Smooth muscle cell (in vitro differentiated cells): ENCODE results near the gene COMMD7. TPM values are rescaled to one million over a fixed set of nuclear protein-coding genes. Genes with fewer than 3 reads are reported as not detected.

Experiments
- DNase-seq: peaks from one replicate; lab custom pipeline; 2025; ENCODE audit not compliant: unreplicated experiment; lab: John Stamatoyannopoulos, UW
- H2AFZ ChIP-seq: fragments of 200-600 bp; sonication (generic); 2 replicates; pipeline ENCODE4 v1.6.0; 2016; ENCODE audit warnings: antibody characterized with exemption, low read depth, mild to moderate bottlenecking
- H3F3A ChIP-seq: fragments of 200-600 bp; sonication (generic); 2 replicates; pipeline ENCODE4 v1.6.0; 2017; ENCODE audit warnings: antibody characterized with exemption, low read depth
- H3K27ac ChIP-seq: fragments of 200-600 bp; sonication (generic); 2 replicates; pipeline ENCODE4 v1.5.1; 2016; ENCODE audit warnings: low read depth, mild to moderate bottlenecking
- H3K27me3 ChIP-seq: fragments of 200-600 bp; sonication (generic); 2 replicates; pipeline ENCODE4 v1.6.1; 2016; ENCODE audit warnings: low read depth, mild to moderate bottlenecking
- H3K36me3 ChIP-seq: fragments of 200-600 bp; sonication (generic); 2 replicates; pipeline ENCODE4 v1.5.1; 2016; ENCODE audit warnings: low read depth
- H3K4me1 ChIP-seq: fragments of 200-600 bp; sonication (generic); 2 replicates; pipeline ENCODE4 v1.5.1; 2016; ENCODE audit warnings: low read depth
- H3K4me2 ChIP-seq: fragments of 200-600 bp; sonication (generic); 2 replicates; pipeline ENCODE4 v1.6.0; 2016; ENCODE audit warnings: mild to moderate bottlenecking
- H3K4me3 ChIP-seq: fragments of 200-600 bp; sonication (generic); 2 replicates; pipeline ENCODE4 v1.5.1; 2016; ENCODE audit warnings: mild to moderate bottlenecking
- H3K79me2 ChIP-seq: fragments of 200-600 bp; sonication (generic); 2 replicates; pipeline ENCODE4 v1.6.0; 2016; ENCODE audit warnings: low read depth, mild to moderate bottlenecking
- H3K9ac ChIP-seq: fragments of 200-600 bp; sonication (generic); 2 replicates; pipeline ENCODE4 v1.6.0; 2016; ENCODE audit warnings: low read depth
- H3K9me3 ChIP-seq: fragments of 200-600 bp; sonication (generic); replicated peaks from 2 replicates; pipeline ENCODE4 v1.5.1; 2016; ENCODE audit warnings: low read depth
- H4K20me1 ChIP-seq: fragments of 200-600 bp; sonication (generic); 2 replicates; pipeline ENCODE4 v1.6.0; 2016; ENCODE audit warnings: low read depth
- WGBS: methylation state at CpG from one replicate; pipeline ENCODE4 v1.1.7; 2016; ENCODE audit warnings: low lambda C conversion rate; 5-methylcytosine and 5-hydroxymethylcytosine counted together
- polyA plus RNA-seq: library from polyadenylated mRNA; unstranded; fragments of >200 nt; fragmentation: Nextera tagmentation; extraction: Ambion mirVana; gene quantifications from 2 replicates; pipeline ENCODE4 v1.2.1, GENCODE V29; 2016
- total RNA-seq: library from RNA; depleted of rRNA; stranded (reverse); fragments of >200 nt; gene quantifications from 2 replicates; pipeline ENCODE4 v1.2.3, GENCODE V29; 2014
- TF ChIP-seq, protein P1 (sequence below): fragments of 200-600 bp; sonication (generic); IDR thresholded peaks from 2 replicates; pipeline ENCODE4 v1.5.1; 2017; ENCODE audit warnings: borderline replicate concordance, mild to moderate bottlenecking, antibody characterized with exemption; ENCODE audit not compliant: insufficient read depth, poor library complexity, severe bottlenecking

The COMMD7 gene
- total and polyA plus RNA-seq, 2 experiments from 2014 or later, result 29.2 to 57.6 TPM

DNA sequence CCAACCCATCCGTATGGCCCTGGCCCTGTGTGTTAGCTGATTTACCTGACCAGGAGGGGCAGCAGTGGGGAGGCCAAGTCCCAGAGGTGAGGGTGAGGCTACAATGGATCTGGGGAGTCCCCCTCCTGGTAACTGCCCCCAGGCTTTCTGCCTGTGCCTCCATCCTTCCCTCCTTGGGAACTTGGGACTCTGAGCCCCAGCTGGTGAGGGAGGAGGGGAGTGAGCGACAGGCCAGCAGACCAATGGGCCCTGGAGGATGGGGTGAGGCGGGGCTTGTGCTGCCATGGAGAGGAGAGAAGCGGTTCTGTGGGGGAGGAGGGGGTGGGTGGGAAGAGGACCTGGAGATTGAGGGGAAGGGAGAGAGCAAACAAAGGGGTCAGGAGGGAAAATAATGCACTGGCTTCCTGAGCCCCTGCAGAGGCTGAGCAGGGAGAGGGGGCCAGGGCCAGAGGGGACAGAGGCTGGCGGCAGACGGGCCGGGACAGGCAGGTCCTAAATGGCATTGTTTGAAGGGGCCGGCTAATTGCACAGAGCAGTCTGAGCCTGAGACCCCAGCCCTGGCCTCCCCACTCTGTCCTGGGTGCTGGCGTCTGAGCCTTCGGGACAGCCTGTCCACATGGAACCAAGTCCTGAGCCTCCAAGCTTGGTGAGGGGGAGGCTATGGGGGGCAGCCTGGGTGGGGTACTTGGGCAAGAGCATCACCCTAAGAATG is 36.4 kb upstream of the COMMD7 start:
- Histone ChIP-seq H3K27me3 (no peaks in the 10 kb centered on the region), H3K79me2 (no peaks in the 10 kb centered on the region), H3K4me3 (no peak overlapping the region), H4K20me1 (no peaks in the 10 kb centered on the region), H2AFZ (no peak overlapping the region), H3K9me3 (no peaks in the 10 kb centered on the region), H3K36me3 (no peaks in the 10 kb centered on the region), H3K4me1 (peaks cover 17% of the 10 kb centered on the region), H3K9ac (no peak overlapping the region), H3K27ac (no peak overlapping the region), H3K4me2 (no peak overlapping the region), H3F3A (no peaks in the 10 kb centered on the region)
- TF ChIP-seq, protein P1, sequence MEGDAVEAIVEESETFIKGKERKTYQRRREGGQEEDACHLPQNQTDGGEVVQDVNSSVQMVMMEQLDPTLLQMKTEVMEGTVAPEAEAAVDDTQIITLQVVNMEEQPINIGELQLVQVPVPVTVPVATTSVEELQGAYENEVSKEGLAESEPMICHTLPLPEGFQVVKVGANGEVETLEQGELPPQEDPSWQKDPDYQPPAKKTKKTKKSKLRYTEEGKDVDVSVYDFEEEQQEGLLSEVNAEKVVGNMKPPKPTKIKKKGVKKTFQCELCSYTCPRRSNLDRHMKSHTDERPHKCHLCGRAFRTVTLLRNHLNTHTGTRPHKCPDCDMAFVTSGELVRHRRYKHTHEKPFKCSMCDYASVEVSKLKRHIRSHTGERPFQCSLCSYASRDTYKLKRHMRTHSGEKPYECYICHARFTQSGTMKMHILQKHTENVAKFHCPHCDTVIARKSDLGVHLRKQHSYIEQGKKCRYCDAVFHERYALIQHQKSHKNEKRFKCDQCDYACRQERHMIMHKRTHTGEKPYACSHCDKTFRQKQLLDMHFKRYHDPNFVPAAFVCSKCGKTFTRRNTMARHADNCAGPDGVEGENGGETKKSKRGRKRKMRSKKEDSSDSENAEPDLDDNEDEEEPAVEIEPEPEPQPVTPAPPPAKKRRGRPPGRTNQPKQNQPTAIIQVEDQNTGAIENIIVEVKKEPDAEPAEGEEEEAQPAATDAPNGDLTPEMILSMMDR, result no peak
- DNase-seq, result no peak
- 93% methylated on average over 9 of the region's 10 CpGs for WGBS

DNA sequence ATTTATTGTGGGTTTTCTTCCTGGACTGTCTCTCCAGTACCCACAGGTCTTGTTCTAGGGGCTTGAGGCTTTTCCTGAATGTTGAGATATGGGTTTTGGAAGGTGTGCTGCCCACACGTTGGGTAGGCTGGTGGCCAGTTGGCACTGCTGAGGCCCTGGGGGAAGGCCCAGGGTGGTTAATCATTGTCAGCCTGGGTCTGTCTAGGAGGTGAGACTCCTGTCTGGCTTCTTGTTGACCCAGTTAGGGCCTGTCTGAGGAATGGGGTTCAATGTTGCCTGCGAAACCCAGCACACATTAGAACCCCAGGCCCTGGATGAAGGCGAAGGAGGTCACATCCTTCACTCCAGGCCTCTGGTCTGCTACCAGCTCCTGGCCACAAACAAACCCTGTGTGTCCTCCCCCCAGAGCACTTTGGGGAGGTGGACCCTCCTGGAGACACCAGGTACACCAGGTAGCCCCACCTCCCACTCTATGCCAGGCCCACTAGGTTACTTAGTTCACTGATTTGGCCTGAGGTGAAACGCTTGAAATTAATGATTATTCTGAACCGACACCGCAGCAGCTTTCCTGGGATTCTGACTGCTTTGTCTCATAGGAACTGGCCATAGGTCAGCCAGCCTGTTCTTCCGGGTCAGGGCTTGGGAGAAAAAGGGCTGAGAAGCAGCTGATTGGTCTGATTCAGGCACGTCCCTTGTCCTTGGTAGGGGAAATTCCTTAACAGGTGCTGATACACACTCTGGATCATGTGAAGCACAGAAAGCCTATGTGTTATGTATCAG is 34.1 kb upstream of the COMMD7 start:
- no peaks in the 10 kb centered on the region for H3K36me3 ChIP-seq
- H3K79me2 ChIP-seq, result peaks cover 3% of the 10 kb centered on the region
- H3F3A ChIP-seq, result no peaks in the 10 kb centered on the region
- peaks cover 17% of the 10 kb centered on the region for H3K4me1 ChIP-seq
- TF ChIP-seq, protein P1, result no peak
- H3K9ac ChIP-seq, result no peak overlapping the region
- no peaks in the 10 kb centered on the region for H3K9me3 ChIP-seq
- no peak overlapping the region for H2AFZ ChIP-seq
- no peaks in the 10 kb centered on the region for H3K27me3 ChIP-seq
- 95% methylated on average over 8 of the region's 8 CpGs for WGBS
- H3K4me3 ChIP-seq, result no peak overlapping the region
- no peaks in the 10 kb centered on the region for H4K20me1 ChIP-seq
- no peak overlapping the region for H3K4me2 ChIP-seq
- no peak overlapping the region for H3K27ac ChIP-seq
- no peak for DNase-seq

DNA sequence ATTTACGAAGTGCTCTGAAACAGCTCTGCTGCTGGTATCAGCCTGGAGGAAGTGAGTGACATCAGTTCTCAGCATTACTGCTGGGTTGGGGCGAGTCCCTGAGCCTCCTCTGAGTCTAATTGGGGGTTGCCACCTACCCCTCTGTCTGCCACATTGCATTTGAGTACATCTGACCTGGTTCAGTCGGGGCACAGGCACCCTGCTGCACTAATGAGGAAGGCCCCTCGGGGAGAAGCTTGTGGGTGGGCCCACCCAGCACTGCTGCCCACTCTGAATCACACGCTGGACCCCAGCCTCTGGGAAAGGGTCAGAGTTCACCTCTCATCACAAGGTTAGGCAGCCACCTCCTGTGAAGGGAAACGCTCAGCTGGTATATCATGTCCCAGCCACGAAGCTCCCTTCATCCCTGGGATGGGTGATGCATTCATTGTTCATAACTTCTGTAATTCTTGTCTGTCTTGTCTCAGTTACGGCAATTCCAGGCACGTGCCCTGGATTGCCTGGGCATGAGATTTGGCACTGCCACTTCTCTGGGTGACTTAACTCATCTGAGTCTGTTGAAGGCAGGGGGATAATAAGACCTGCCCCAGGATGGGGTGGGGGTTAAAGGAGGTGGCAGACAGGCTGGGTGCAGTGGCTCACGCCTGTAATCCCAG is 32.2 kb upstream of the COMMD7 start:
- Histone ChIP-seq H3K27ac (no peak overlapping the region), H3K4me2 (no peak overlapping the region), H3K9me3 (no peaks in the 10 kb centered on the region), H3K9ac (no peak overlapping the region), H3K27me3 (no peaks in the 10 kb centered on the region), H3K79me2 (peaks cover 4% of the 10 kb centered on the region), H3K36me3 (no peaks in the 10 kb centered on the region), H3K4me1 (peaks cover 8% of the 10 kb centered on the region), H4K20me1 (no peaks in the 10 kb centered on the region), H3F3A (no peaks in the 10 kb centered on the region), H3K4me3 (no peak overlapping the region), H2AFZ (no peak overlapping the region)
- TF ChIP-seq, protein P1, result no peak
- no peak for DNase-seq
- WGBS, result 82% methylated on average over 10 of the region's 10 CpGs
